Embryonic facial prominence (tissue), 1 donor: ENCODE data around the gene DCHS1.

Experiments
- DNase-seq: peaks from one replicate; pipeline ENCODE4 v3.0.0-alpha.2; 2016; ENCODE audit errors: extremely low spot score

The DCHS1 gene

GRCh38 chr11:6587360-6587953 is 68.2 kb downstream of the DCHS1 start:
- DNase-seq, result no peak

GRCh38 chr11:6586434-6587359 is 68.9 kb downstream of the DCHS1 start:
- DNase-seq, result no peak

GRCh38 chr11:6584528-6584927 is 71.1 kb downstream of the DCHS1 start:
- no peak for DNase-seq

GRCh38 chr11:6583584-6583983 is 72.0 kb downstream of the DCHS1 start:
- no peak for DNase-seq

- DNase-seq, result no peak
Measured at GRCh38 chr11:6579681-6580080, 75.9 kb downstream of the DCHS1 start.

GRCh38 chr11:6578134-6578533 is 77.5 kb downstream of the DCHS1 start:
- no peak for DNase-seq

- peak; percentile 29 for DNase-seq
Measured at GRCh38 chr11:6576471-6577373, 78.9 kb downstream of the DCHS1 start.

GRCh38 chr11:6574816-6575715 is 80.5 kb downstream of the DCHS1 start:
- no peak for DNase-seq

GRCh38 chr11:6572215-6572614 is 83.4 kb downstream of the DCHS1 start:
- DNase-seq, result no peak

- no peak for DNase-seq
Measured at GRCh38 chr11:6571434-6572008, 84.1 kb downstream of the DCHS1 start.
